Measurements from ENCODE around the gene ST8SIA3.
"Not testable (repeated sequence)": the region's sequence is repeated elsewhere in the genome, so short reads cannot be mapped to it uniquely, and the experiment has no call there.

ST8SIA3 gene

GRCh38 chr18:57366528-57367081 is 14.2 kb downstream of the ST8SIA3 start:
- no peak for DNase-seq

DNA sequence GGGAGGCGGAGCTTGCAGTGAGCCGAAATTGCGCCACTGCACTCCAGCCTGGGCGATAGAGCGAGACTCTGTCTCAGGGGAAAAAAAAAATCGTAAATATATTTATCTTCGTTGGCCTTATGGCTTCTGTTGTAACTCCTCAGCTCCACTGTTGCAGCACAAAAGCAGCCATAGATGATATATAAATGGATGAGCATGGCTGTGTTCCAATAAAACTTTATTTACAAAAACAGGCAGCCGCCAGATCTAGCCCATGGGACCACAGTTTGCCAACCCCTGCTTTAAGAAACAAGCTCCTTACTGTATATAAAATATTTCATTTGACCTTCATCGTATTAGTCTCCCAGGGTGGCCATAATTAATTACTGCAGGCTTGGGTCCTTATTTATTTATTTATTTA is 20.1 kb downstream of the ST8SIA3 start:
- no peak for DNase-seq

- DNase-seq, result no peak
These were observed 20.7 kb downstream of the ST8SIA3 start for GRCh38 chr18:57373017-57373416.

GRCh38 chr18:57376503-57376902 is 24.1 kb downstream of the ST8SIA3 start:
- no peak for DNase-seq

DNA sequence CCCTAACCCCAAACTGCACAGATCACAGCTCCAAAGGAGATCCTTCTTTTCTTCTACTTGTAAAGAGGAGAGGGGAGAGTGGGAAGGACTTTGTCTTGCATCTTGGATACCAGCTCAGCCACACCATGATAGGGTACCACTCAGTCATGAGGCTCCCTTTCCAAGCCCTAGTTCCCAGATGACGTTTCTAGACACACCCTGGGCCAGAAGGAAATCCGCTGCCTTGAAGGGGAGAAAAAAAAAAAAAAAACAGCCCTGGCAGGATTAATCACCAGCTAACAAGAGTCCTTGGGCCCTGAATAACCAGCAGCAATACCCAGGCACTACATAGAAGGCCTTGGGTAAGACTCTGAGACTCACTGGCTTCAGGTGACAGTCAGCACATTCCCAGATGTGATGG is 36.9 kb downstream of the ST8SIA3 start:
- DNase-seq, result no peak

DNA sequence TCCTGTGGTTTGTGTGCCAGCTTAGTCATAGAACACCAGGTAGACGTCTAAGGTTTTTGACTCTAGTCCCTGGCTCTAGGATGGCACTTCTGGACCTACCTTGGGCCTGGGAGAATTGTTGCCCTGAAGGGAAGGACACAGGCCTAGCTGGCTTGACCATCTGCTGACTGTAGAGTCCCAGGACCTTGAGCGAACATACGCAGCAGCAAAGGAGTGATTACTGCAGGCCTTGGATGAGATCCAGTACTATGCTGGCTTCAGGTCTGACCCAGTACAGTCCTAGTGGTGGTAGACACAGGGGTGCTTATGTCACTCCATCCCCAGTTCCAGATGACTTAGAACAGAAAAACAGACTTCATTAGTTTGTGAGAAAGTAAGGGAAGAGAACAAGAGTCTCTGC is 37.7 kb downstream of the ST8SIA3 start:
- no peak for DNase-seq

DNA sequence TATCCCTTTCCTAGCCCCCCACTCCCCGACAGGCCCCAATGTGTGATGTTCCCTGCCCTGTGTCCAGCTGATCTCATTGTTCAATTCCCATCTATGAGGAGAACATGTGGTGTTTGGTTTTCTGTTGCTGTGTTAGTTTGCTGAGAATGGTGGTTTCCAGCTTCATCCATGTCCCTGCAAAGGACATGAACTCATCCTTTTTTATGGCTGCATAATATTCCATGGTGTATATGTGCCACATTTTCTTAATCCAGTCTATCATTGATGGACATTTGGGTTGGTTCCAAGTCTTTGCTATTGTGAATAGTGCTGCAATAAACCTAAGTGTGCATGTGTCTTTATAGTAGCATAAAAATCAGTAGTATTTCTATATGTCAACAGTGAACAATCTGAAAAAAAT is 42.4 kb downstream of the ST8SIA3 start:
- not testable (repeated sequence) for DNase-seq

DNA sequence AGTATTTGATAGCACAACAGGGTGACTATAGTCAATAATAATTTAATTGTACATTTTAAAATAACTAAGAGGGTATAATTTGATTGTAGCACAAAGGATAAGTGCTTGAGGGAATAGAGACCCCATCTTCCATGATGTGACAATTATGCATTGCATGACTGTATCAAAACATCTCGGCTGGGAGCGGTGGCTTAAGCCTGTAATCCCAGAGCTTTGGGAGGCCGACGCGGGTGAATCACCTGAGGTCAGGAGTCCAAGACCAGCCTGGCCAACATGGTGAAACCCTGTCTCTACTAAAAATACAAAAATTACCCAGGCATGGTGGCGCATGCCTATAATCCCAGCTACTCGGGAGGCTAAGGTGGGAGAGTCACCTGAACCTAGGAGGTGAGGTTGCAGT is 44.5 kb downstream of the ST8SIA3 start:
- DNase-seq, result not testable (repeated sequence)

GRCh38 chr18:57397440-57398132 is 45.2 kb downstream of the ST8SIA3 start:
- no peak for DNase-seq

DNA sequence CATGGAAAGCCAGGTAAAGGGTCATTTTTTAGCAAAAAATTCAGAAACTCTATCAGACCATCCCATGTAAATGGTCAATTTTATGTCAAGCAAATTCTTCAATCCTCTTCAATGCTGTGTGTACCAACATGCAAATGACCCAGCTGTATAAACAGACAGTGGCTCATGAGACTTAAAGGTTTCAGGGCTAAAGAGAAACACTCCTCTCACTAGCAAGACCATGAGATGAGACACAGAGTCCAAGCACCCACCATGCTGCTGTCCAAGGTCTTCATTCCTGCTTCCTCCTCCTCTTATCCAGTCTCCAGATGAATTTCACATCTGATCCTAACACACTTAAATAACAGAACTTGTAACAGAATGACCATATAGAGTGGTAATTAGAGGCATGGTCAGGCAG is 52.0 kb downstream of the ST8SIA3 start:
- no peak for DNase-seq

- DNase-seq, result no peak
These were observed 57.3 kb downstream of the ST8SIA3 start for GRCh38 chr18:57409650-57410049.

DNA sequence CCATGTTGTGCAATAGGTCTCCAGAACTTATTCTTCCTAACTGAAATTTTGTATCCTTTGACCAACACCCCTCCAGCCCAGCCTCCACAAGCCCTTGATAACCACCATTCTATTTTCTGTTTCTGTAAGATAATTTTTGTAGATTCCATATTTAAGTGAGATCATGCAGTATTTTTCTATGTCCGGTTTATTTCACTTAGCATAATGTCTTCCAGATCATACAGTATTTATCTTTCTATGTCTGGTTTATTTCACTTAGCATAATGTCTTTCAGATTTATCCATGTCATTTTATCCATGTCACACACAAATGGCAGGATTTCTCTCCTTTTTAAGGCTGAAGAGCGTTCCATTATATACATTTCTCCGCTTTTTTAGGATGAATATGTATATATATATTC is 58.4 kb downstream of the ST8SIA3 start:
- DNase-seq, result no peak

- no peak for DNase-seq
These were observed 64.2 kb downstream of the ST8SIA3 start for GRCh38 chr18:57416542-57416941.
